Hepatocyte (in vitro differentiated cells): ENCODE results near the gene RPA3.

ENCODE experiments used
- EZH2 ChIP-seq: fragments of 200-600 bp; sonication (generic); IDR thresholded peaks from 2 replicates; pipeline ENCODE4 v1.6.1; 2016; ENCODE audit warnings: antibody characterized with exemption, mild to moderate bottlenecking, borderline replicate concordance
- EZH2phosphoT487 ChIP-seq: fragments of 200-600 bp; sonication (generic); IDR thresholded peaks from one replicate; pipeline ENCODE4 v1.6.1; 2018; ENCODE audit warnings: antibody characterized with exemption, mild to moderate bottlenecking, low read depth, moderate library complexity; ENCODE audit not compliant: unreplicated experiment, severe bottlenecking
- TF ChIP-seq, protein P1 (sequence below): fragments of 200-600 bp; sonication (generic); IDR thresholded peaks from 2 replicates; pipeline ENCODE4 v1.5.1; 2016; ENCODE audit warnings: antibody characterized with exemption, mild to moderate bottlenecking; ENCODE audit not compliant: poor library complexity

GRCh38 chr7:7745258-7745657 lies 26.9 kb upstream of the RPA3 start:
- TF ChIP-seq, protein P1, sequence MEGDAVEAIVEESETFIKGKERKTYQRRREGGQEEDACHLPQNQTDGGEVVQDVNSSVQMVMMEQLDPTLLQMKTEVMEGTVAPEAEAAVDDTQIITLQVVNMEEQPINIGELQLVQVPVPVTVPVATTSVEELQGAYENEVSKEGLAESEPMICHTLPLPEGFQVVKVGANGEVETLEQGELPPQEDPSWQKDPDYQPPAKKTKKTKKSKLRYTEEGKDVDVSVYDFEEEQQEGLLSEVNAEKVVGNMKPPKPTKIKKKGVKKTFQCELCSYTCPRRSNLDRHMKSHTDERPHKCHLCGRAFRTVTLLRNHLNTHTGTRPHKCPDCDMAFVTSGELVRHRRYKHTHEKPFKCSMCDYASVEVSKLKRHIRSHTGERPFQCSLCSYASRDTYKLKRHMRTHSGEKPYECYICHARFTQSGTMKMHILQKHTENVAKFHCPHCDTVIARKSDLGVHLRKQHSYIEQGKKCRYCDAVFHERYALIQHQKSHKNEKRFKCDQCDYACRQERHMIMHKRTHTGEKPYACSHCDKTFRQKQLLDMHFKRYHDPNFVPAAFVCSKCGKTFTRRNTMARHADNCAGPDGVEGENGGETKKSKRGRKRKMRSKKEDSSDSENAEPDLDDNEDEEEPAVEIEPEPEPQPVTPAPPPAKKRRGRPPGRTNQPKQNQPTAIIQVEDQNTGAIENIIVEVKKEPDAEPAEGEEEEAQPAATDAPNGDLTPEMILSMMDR = no peak
- TF ChIP-seq EZH2 (no peak), EZH2phosphoT487 (no peak)
